Measurements from ENCODE around the gene C22orf15. TPM values are rescaled to one million over a fixed set of nuclear protein-coding genes. Genes with fewer than 3 reads are reported as not detected.

The C22orf15 gene
- total RNA-seq, 1 experiment from 2014 or later = 2.7 TPM

- TF ChIP-seq, protein P1, sequence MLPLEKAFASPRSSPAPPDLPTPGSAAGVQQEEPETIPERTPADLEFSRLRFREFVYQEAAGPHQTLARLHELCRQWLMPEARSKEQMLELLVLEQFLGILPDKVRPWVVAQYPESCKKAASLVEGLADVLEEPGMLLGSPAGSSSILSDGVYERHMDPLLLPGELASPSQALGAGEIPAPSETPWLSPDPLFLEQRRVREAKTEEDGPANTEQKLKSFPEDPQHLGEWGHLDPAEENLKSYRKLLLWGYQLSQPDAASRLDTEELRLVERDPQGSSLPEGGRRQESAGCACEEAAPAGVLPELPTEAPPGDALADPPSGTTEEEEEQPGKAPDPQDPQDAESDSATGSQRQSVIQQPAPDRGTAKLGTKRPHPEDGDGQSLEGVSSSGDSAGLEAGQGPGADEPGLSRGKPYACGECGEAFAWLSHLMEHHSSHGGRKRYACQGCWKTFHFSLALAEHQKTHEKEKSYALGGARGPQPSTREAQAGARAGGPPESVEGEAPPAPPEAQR (CRISPR knock-in tag; IDR thresholded peaks at IDR 0.05) = no peak
- TF ChIP-seq ZNF671 (CRISPR knock-in tag; IDR thresholded peaks at IDR 0.05) = no peak
- no peak for TF ChIP-seq ZMAT4 (CRISPR knock-in tag; IDR thresholded peaks at IDR 0.05)
- no peak for TF ChIP-seq ELF4 (CRISPR knock-in tag; IDR thresholded peaks at IDR 0.05; ENCODE audit: low read depth)
- TF ChIP-seq, protein P2, sequence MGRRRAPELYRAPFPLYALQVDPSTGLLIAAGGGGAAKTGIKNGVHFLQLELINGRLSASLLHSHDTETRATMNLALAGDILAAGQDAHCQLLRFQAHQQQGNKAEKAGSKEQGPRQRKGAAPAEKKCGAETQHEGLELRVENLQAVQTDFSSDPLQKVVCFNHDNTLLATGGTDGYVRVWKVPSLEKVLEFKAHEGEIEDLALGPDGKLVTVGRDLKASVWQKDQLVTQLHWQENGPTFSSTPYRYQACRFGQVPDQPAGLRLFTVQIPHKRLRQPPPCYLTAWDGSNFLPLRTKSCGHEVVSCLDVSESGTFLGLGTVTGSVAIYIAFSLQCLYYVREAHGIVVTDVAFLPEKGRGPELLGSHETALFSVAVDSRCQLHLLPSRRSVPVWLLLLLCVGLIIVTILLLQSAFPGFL (CRISPR knock-in tag; IDR thresholded peaks at IDR 0.05; ENCODE audit: borderline replicate concordance) = no peak
- TF ChIP-seq SOX15 (CRISPR knock-in tag; IDR thresholded peaks at IDR 0.05) = no peak
Measured at GRCh38 chr22:23774922-23775436, 12.2 kb downstream of the C22orf15 start (continued).

GRCh38 chr22:23775779-23776375 is 13.1 kb downstream of the C22orf15 start:
- Mint-ChIP-seq H3K27ac (no peak overlapping the region), H3K4me1 (peaks cover 26% of the 10 kb centered on the region), H3K36me3 (no peaks in the 10 kb centered on the region), H3K27me3 (ENCODE audit: low read depth) (peaks cover 25% of the 10 kb centered on the region), H3K4me3 (no peak overlapping the region), H3K9me3 (no peaks in the 10 kb centered on the region)
- DNase-seq (ENCODE audit: low spot score) (no peak), ATAC-seq (no peak)
- ChIA-PET CTCF (interaction anchor here (0.9 to 1.4 kb wide), 4 partner anchors 9 to 81 kb away, joined by 3 to 7 read pairs (median 4); partner anchors contain the start of genes CHCHD10 and SLC2A11), POLR2A (interaction anchor here (1.2 kb wide), 1 partner anchor 81 kb away, joined by 3 read pairs; the partner anchor contains the start of gene SLC2A11)
- TF ChIP-seq, protein P3, sequence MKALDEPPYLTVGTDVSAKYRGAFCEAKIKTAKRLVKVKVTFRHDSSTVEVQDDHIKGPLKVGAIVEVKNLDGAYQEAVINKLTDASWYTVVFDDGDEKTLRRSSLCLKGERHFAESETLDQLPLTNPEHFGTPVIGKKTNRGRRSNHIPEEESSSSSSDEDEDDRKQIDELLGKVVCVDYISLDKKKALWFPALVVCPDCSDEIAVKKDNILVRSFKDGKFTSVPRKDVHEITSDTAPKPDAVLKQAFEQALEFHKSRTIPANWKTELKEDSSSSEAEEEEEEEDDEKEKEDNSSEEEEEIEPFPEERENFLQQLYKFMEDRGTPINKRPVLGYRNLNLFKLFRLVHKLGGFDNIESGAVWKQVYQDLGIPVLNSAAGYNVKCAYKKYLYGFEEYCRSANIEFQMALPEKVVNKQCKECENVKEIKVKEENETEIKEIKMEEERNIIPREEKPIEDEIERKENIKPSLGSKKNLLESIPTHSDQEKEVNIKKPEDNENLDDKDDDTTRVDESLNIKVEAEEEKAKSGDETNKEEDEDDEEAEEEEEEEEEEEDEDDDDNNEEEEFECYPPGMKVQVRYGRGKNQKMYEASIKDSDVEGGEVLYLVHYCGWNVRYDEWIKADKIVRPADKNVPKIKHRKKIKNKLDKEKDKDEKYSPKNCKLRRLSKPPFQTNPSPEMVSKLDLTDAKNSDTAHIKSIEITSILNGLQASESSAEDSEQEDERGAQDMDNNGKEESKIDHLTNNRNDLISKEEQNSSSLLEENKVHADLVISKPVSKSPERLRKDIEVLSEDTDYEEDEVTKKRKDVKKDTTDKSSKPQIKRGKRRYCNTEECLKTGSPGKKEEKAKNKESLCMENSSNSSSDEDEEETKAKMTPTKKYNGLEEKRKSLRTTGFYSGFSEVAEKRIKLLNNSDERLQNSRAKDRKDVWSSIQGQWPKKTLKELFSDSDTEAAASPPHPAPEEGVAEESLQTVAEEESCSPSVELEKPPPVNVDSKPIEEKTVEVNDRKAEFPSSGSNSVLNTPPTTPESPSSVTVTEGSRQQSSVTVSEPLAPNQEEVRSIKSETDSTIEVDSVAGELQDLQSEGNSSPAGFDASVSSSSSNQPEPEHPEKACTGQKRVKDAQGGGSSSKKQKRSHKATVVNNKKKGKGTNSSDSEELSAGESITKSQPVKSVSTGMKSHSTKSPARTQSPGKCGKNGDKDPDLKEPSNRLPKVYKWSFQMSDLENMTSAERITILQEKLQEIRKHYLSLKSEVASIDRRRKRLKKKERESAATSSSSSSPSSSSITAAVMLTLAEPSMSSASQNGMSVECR (CRISPR knock-in tag; IDR thresholded peaks at IDR 0.05; ENCODE audit: borderline replicate concordance) = no peak
- TF ChIP-seq USF2 (CRISPR knock-in tag; IDR thresholded peaks at IDR 0.05) = no peak
- no peak for TF ChIP-seq GABPB1 (CRISPR knock-in tag; IDR thresholded peaks at IDR 0.05)
- no peak for TF ChIP-seq MYBL2 (CRISPR knock-in tag; IDR thresholded peaks at IDR 0.05)
- TF ChIP-seq ETV6 (CRISPR knock-in tag; IDR thresholded peaks at IDR 0.05) = no peak
- TF ChIP-seq PRRX2 (CRISPR knock-in tag; IDR thresholded peaks at IDR 0.05) = no peak
- TF ChIP-seq GTF2I (CRISPR knock-in tag; conservative IDR thresholded peaks at IDR 0.05) = no peak
- no peak for TF ChIP-seq AR (CRISPR knock-in tag; IDR thresholded peaks at IDR 0.05)
- no peak for TF ChIP-seq TCF7 (CRISPR knock-in tag; IDR thresholded peaks at IDR 0.05; ENCODE audit: low read depth)
- TF ChIP-seq, protein P4, sequence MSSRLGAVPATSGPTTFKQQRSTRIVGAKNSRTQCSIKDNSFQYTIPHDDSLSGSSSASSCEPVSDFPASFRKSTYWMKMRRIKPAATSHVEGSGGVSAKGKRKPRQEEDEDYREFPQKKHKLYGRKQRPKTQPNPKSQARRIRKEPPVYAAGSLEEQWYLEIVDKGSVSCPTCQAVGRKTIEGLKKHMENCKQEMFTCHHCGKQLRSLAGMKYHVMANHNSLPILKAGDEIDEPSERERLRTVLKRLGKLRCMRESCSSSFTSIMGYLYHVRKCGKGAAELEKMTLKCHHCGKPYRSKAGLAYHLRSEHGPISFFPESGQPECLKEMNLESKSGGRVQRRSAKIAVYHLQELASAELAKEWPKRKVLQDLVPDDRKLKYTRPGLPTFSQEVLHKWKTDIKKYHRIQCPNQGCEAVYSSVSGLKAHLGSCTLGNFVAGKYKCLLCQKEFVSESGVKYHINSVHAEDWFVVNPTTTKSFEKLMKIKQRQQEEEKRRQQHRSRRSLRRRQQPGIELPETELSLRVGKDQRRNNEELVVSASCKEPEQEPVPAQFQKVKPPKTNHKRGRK (CRISPR knock-in tag; IDR thresholded peaks at IDR 0.05; ENCODE audit: borderline replicate concordance) = no peak
- TF ChIP-seq, protein P5, sequence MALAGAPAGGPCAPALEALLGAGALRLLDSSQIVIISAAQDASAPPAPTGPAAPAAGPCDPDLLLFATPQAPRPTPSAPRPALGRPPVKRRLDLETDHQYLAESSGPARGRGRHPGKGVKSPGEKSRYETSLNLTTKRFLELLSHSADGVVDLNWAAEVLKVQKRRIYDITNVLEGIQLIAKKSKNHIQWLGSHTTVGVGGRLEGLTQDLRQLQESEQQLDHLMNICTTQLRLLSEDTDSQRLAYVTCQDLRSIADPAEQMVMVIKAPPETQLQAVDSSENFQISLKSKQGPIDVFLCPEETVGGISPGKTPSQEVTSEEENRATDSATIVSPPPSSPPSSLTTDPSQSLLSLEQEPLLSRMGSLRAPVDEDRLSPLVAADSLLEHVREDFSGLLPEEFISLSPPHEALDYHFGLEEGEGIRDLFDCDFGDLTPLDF (CRISPR knock-in tag; IDR thresholded peaks at IDR 0.05) = no peak
- no peak for TF ChIP-seq TEAD1 (CRISPR knock-in tag; IDR thresholded peaks at IDR 0.05)
- TF ChIP-seq ATF6 (CRISPR knock-in tag; IDR thresholded peaks at IDR 0.05) = no peak
- no peak for TF ChIP-seq SOX15 (CRISPR knock-in tag; IDR thresholded peaks at IDR 0.05)
